Measurements from ENCODE around the gene LRP3.

LRP3 gene

GRCh38 chr19:33240181-33240771, 46.1 kb downstream of the LRP3 start:
- DNase-seq, result no peak

GRCh38 chr19:33241091-33241529, 47.0 kb downstream of the LRP3 start:
- no peak for DNase-seq

GRCh38 chr19:33241530-33242101, 47.5 kb downstream of the LRP3 start:
- DNase-seq, result no peak

GRCh38 chr19:33242131-33242530, 48.0 kb downstream of the LRP3 start:
- DNase-seq, result no peak

- DNase-seq, result no peak
These were observed 48.8 kb downstream of the LRP3 start for GRCh38 chr19:33242911-33243310.

GRCh38 chr19:33245948-33246708, 52.0 kb downstream of the LRP3 start:
- no peak for DNase-seq

GRCh38 chr19:33246709-33247440, 52.7 kb downstream of the LRP3 start:
- DNase-seq, result no peak

GRCh38 chr19:33247441-33247819, 53.3 kb downstream of the LRP3 start:
- DNase-seq, result no peak

- no peak for DNase-seq
These were observed 54.0 kb downstream of the LRP3 start for GRCh38 chr19:33248104-33248503.

GRCh38 chr19:33248553-33248953, 54.4 kb downstream of the LRP3 start:
- DNase-seq, result no peak

GRCh38 chr19:33248954-33249613, 55.0 kb downstream of the LRP3 start:
- DNase-seq, result no peak

- DNase-seq, result no peak
These were observed 55.7 kb downstream of the LRP3 start for GRCh38 chr19:33249740-33250366.

GRCh38 chr19:33250500-33250899, 56.4 kb downstream of the LRP3 start:
- DNase-seq, result no peak

GRCh38 chr19:33251076-33251475, 56.9 kb downstream of the LRP3 start:
- no peak for DNase-seq

GRCh38 chr19:33251526-33252090, 57.5 kb downstream of the LRP3 start:
- no peak for DNase-seq

- no peak for DNase-seq
These were observed 58.4 kb downstream of the LRP3 start for GRCh38 chr19:33252418-33252962.

GRCh38 chr19:33252971-33253370, 58.8 kb downstream of the LRP3 start:
- DNase-seq, result no peak

GRCh38 chr19:33254245-33254824, 60.2 kb downstream of the LRP3 start:
- DNase-seq, result no peak

- DNase-seq, result no peak
These were observed 61.7 kb downstream of the LRP3 start for GRCh38 chr19:33255781-33256180.

GRCh38 chr19:33256261-33256660, 62.1 kb downstream of the LRP3 start:
- no peak for DNase-seq

GRCh38 chr19:33257828-33258227, 63.7 kb downstream of the LRP3 start:
- DNase-seq, result no peak

Data from fibroblast of skin of right quadriceps (primary cell).